GM23338 (cell line): ENCODE results near the gene SSU72. TPM values are rescaled to one million over a fixed set of nuclear protein-coding genes. Genes with fewer than 3 reads are reported as not detected.

Source experiments
- ATAC-seq: fragments of 200-7000 bp; cut with Tn5 transposase; 3 replicates; pipeline ENCODE4 v1.9.1; 2020
- DNase-seq: peaks from one replicate; pipeline ENCODE4 v3.0.0-alpha.2; 2015; ENCODE audit warnings: low spot score
- H2AFZ ChIP-seq: fragments of 200-600 bp; sonication (generic); 2 replicates; pipeline ENCODE4 v1.8.0; 2016; ENCODE audit warnings: antibody characterized with exemption, mild to moderate bottlenecking, moderate library complexity
- H3F3A ChIP-seq: fragments of 200-600 bp; sonication (generic); replicated peaks from 2 replicates; pipeline ENCODE4 v1.8.0; 2017; ENCODE audit warnings: antibody characterized with exemption, mixed run types, low read depth
- H3K27ac ChIP-seq: fragments of 200-600 bp; sonication (generic); 2 replicates; pipeline ENCODE4 v1.6.1; 2016; ENCODE audit warnings: low read depth
- H3K27me3 ChIP-seq: fragments of 200-600 bp; sonication (generic); 2 replicates; pipeline ENCODE4 v1.8.0; 2016; ENCODE audit warnings: mild to moderate bottlenecking, mixed run types, moderate library complexity; ENCODE audit not compliant: insufficient read depth
- H3K36me3 ChIP-seq: fragments of 200-600 bp; sonication (generic); 2 replicates; pipeline ENCODE4 v1.8.0; 2016; ENCODE audit warnings: mild to moderate bottlenecking; ENCODE audit not compliant: insufficient read depth
- H3K4me1 ChIP-seq: fragments of 200-600 bp; sonication (generic); 2 replicates; pipeline ENCODE4 v1.8.0; 2016; ENCODE audit warnings: mild to moderate bottlenecking, moderate library complexity; ENCODE audit not compliant: insufficient read depth
- H3K4me2 ChIP-seq: fragments of 200-600 bp; sonication (generic); 2 replicates; pipeline ENCODE4 v1.7.1; 2017; ENCODE audit warnings: mixed run types
- H3K4me3 ChIP-seq: fragments of 200-600 bp; sonication (generic); 2 replicates; pipeline ENCODE4 v1.6.1; 2016; ENCODE audit warnings: mixed run types
- H3K79me2 ChIP-seq: fragments of 200-600 bp; sonication (generic); replicated peaks from 2 replicates; pipeline ENCODE4 v1.8.0; 2017; ENCODE audit warnings: mild to moderate bottlenecking; ENCODE audit not compliant: insufficient read depth
- H3K9me2 ChIP-seq: fragments of 200-600 bp; sonication (generic); 2 replicates; pipeline ENCODE4 v1.8.0; 2017; ENCODE audit not compliant: insufficient read depth
- H4K20me1 ChIP-seq: fragments of 200-600 bp; sonication (generic); replicated peaks from 2 replicates; pipeline ENCODE4 v1.8.0; 2017; ENCODE audit warnings: mild to moderate bottlenecking; ENCODE audit not compliant: insufficient read depth
- H3K27ac Mint-ChIP-seq: 2 replicates; pipeline ENCODE4 v1.8.0; 2020; ENCODE audit warnings: inconsistent platforms, mild to moderate bottlenecking, moderate library complexity, mixed read lengths
- H3K27me3 Mint-ChIP-seq: 3 replicates; pipeline ENCODE4 v1.8.0; 2022; ENCODE audit warnings: low read depth, mild to moderate bottlenecking, moderate library complexity, mixed read lengths, inconsistent platforms; ENCODE audit not compliant: insufficient read depth, poor library complexity
- H3K36me3 Mint-ChIP-seq: 3 replicates; pipeline ENCODE4 v1.8.0; 2021; ENCODE audit warnings: low read depth, mild to moderate bottlenecking, inconsistent platforms, moderate library complexity, mixed read lengths
- H3K4me1 Mint-ChIP-seq: 3 replicates; pipeline ENCODE4 v1.8.0; 2020; ENCODE audit warnings: mild to moderate bottlenecking, inconsistent platforms, mixed read lengths
- H3K4me3 Mint-ChIP-seq: 3 replicates; pipeline ENCODE4 v1.8.0; 2021; ENCODE audit warnings: moderate library complexity, mild to moderate bottlenecking, inconsistent platforms, mixed read lengths
- H3K9me3 Mint-ChIP-seq: 3 replicates; pipeline ENCODE4 v1.8.0; 2020; ENCODE audit warnings: moderate library complexity, mild to moderate bottlenecking, inconsistent platforms, mixed read lengths
- CREB1 ChIP-seq: fragments of 250-450 bp; sonication (Bioruptor Pico); IDR thresholded peaks from 2 replicates; pipeline ENCODE4 v1.5.0; 2020; ENCODE audit warnings: low read depth, mild to moderate bottlenecking, moderate library complexity
- CTCF ChIP-seq, 2 experiments: fragments of 200-600 bp in 1 of 2; sonication (generic) in 1 of 2; conservative IDR thresholded peaks; 2 replicates each; pipeline versions ENCODE4 v1.5.1 to v1.6.1; 2016 to 2017; ENCODE audit warnings: antibody characterized with exemption in 2 of 2, low read depth in 2 of 2, mild to moderate bottlenecking in 2 of 2, moderate library complexity in 1 of 2
- EZH2 ChIP-seq: fragments of 200-600 bp; sonication (generic); IDR thresholded peaks from one replicate; pipeline ENCODE4 v1.8.0; 2017; ENCODE audit warnings: antibody characterized with exemption, mild to moderate bottlenecking, low read depth; ENCODE audit not compliant: unreplicated experiment
- EZH2phosphoT487 ChIP-seq: fragments of 200-600 bp; sonication (generic); IDR thresholded peaks from one replicate; pipeline ENCODE4 v1.8.1; 2018; ENCODE audit warnings: antibody characterized with exemption; ENCODE audit not compliant: unreplicated experiment
- JUNB ChIP-seq: IDR thresholded peaks from one replicate; pipeline ENCODE4 v1.6.1; 2016; ENCODE audit warnings: antibody characterized with exemption; ENCODE audit not compliant: unreplicated experiment
- STAT1 ChIP-seq: IDR thresholded peaks from one replicate; pipeline ENCODE4 v1.6.1; 2016; ENCODE audit warnings: antibody characterized with exemption; ENCODE audit not compliant: unreplicated experiment
- ZNF114 ChIP-seq: fragments of 250-450 bp; sonication (Bioruptor Pico); IDR thresholded peaks from 2 replicates; pipeline ENCODE4 v1.5.0; 2020; ENCODE audit warnings: mild to moderate bottlenecking, moderate library complexity
- polyA plus RNA-seq: library from polyadenylated mRNA; unstranded; fragments of >200 nt; fragmentation: Nextera tagmentation; extraction: Ambion mirVana; gene quantifications from 2 replicates; pipeline ENCODE4 v1.2.1, GENCODE V29; 2016
- total RNA-seq: library from RNA; depleted of rRNA; stranded (reverse); fragments of >200 nt; shearing (Covaris generic); gene quantifications from 2 replicates; pipeline ENCODE4 v1.2.3, GENCODE V29; 2014
- TF ChIP-seq, protein P1 (sequence below): IDR thresholded peaks from 2 replicates; pipeline ENCODE4 v1.6.1; 2016; ENCODE audit warnings: antibody characterized with exemption
- TF ChIP-seq, protein P2 (sequence below): fragments of 250-450 bp; sonication (Bioruptor Pico); IDR thresholded peaks from 2 replicates; pipeline ENCODE4 v1.5.0; 2020; ENCODE audit warnings: mild to moderate bottlenecking, moderate library complexity

SSU72 gene
- total and polyA plus RNA-seq, 2 experiments from 2014 or later: 148 to 248 TPM

DNA sequence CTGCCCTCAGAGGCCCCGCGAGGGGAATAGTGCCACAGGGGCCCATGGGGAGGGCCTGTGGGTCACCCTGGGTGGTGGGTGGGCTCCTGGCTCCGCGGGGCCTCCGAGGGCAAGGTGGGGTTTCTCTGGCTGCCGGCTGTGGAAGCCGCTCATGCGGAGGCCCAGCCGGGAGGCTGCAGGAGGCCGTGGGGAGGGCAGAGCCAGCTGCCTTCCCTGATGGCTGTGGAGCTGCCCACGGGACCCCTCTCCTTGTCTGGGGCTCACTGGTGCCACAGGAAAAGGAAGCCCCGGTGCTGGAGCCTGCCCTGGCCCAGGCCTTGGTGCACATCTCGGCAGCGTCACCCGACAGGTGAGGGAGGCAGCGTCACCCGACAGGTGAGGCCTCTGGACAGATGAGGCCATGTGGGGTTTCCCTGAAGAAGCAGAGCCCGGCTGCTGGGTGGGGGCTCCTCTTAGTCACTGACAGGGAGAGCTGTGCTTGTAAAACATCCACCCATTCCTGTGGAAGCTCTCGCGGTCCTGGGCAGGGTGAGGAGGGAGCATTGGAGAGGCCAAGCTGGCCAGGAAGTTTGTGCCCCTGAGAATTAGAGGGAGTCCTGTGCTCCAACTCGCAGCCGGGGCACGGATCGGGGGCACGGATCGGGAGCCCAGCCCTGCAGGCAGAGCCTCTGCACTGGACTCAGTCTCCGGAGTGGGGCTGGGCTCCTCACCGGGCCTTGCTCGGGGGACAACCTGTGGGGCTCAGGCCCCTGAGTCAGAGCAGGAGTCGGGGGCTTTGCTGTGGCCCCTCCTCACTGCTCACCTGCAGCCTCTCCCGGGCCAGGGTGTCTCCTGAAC lies 46.7 kb upstream of the SSU72 start:
- Histone ChIP-seq H3K9me2 (no peaks in the 10 kb centered on the region), H2AFZ (no peak overlapping the region), H3F3A (no peaks in the 10 kb centered on the region; the same call in 1 of the 2 replicates), H3K4me2 (no peak overlapping the region), H3K4me1 (no peaks in the 10 kb centered on the region; the same call in 1 of the 2 replicates), H4K20me1 (peaks cover 5% of the 10 kb centered on the region), H3K27ac (no peak overlapping the region), H3K36me3 (no peaks in the 10 kb centered on the region), H3K27me3 (no peaks in the 10 kb centered on the region), H3K79me2 (no peaks in the 10 kb centered on the region; the same call in 1 of the 2 replicates), H3K4me3 (no peak overlapping the region)
- no peak for TF ChIP-seq EZH2
- no peak for TF ChIP-seq CREB1
- no peak for TF ChIP-seq ZNF114
- no peak for TF ChIP-seq CTCF (conservative IDR thresholded peaks at IDR 0.05; ENCODE audit: low read depth in 2 of 2)
- TF ChIP-seq, protein P1, sequence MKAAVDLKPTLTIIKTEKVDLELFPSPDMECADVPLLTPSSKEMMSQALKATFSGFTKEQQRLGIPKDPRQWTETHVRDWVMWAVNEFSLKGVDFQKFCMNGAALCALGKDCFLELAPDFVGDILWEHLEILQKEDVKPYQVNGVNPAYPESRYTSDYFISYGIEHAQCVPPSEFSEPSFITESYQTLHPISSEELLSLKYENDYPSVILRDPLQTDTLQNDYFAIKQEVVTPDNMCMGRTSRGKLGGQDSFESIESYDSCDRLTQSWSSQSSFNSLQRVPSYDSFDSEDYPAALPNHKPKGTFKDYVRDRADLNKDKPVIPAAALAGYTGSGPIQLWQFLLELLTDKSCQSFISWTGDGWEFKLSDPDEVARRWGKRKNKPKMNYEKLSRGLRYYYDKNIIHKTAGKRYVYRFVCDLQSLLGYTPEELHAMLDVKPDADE: no peak
- TF ChIP-seq EZH2phosphoT487: no peak
- TF ChIP-seq, protein P2, sequence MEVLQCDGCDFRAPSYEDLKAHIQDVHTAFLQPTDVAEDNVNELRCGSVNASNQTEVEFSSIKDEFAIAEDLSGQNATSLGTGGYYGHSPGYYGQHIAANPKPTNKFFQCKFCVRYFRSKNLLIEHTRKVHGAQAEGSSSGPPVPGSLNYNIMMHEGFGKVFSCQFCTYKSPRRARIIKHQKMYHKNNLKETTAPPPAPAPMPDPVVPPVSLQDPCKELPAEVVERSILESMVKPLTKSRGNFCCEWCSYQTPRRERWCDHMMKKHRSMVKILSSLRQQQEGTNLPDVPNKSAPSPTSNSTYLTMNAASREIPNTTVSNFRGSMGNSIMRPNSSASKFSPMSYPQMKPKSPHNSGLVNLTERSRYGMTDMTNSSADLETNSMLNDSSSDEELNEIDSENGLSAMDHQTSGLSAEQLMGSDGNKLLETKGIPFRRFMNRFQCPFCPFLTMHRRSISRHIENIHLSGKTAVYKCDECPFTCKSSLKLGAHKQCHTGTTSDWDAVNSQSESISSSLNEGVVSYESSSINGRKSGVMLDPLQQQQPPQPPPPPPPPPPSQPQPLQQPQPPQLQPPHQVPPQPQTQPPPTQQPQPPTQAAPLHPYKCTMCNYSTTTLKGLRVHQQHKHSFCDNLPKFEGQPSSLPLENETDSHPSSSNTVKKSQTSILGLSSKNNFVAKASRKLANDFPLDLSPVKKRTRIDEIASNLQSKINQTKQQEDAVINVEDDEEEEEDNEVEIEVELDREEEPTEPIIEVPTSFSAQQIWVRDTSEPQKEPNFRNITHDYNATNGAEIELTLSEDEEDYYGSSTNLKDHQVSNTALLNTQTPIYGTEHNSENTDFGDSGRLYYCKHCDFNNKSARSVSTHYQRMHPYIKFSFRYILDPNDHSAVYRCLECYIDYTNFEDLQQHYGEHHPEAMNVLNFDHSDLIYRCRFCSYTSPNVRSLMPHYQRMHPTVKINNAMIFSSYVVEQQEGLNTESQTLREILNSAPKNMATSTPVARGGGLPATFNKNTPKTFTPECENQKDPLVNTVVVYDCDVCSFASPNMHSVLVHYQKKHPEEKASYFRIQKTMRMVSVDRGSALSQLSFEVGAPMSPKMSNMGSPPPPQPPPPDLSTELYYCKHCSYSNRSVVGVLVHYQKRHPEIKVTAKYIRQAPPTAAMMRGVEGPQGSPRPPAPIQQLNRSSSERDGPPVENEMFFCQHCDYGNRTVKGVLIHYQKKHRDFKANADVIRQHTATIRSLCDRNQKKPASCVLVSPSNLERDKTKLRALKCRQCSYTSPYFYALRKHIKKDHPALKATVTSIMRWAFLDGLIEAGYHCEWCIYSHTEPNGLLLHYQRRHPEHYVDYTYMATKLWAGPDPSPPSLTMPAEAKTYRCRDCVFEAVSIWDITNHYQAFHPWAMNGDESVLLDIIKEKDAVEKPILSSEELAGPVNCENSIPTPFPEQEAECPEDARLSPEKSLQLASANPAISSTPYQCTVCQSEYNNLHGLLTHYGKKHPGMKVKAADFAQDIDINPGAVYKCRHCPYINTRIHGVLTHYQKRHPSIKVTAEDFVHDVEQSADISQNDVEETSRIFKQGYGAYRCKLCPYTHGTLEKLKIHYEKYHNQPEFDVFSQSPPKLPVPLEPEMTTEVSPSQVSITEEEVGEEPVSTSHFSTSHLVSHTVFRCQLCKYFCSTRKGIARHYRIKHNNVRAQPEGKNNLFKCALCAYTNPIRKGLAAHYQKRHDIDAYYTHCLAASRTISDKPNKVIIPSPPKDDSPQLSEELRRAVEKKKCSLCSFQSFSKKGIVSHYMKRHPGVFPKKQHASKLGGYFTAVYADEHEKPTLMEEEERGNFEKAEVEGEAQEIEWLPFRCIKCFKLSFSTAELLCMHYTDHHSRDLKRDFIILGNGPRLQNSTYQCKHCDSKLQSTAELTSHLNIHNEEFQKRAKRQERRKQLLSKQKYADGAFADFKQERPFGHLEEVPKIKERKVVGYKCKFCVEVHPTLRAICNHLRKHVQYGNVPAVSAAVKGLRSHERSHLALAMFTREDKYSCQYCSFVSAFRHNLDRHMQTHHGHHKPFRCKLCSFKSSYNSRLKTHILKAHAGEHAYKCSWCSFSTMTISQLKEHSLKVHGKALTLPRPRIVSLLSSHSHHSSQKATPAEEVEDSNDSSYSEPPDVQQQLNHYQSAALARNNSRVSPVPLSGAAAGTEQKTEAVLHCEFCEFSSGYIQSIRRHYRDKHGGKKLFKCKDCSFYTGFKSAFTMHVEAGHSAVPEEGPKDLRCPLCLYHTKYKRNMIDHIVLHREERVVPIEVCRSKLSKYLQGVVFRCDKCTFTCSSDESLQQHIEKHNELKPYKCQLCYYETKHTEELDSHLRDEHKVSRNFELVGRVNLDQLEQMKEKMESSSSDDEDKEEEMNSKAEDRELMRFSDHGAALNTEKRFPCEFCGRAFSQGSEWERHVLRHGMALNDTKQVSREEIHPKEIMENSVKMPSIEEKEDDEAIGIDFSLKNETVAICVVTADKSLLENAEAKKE (CRISPR knock-in tag): no peak
- no peak for TF ChIP-seq STAT1
- TF ChIP-seq JUNB: no peak
- DNase-seq (no peak), ATAC-seq (no peak)
- Mint-ChIP-seq H3K36me3 (no peaks in the 10 kb centered on the region; the same call in 2 of the 3 replicates), H3K4me1 (no peaks in the 10 kb centered on the region; the same call in 2 of the 3 replicates), H3K27me3 (peaks cover 16% of the 10 kb centered on the region), H3K9me3 (no peaks in the 10 kb centered on the region; the same call in 2 of the 3 replicates), H3K4me3 (no peak overlapping the region), H3K27ac (no peak overlapping the region)
